IMR-90 (cell line): ENCODE data around the gene NTRK3. TPM values are rescaled to one million over a fixed set of nuclear protein-coding genes. Genes with fewer than 3 reads are reported as not detected.

Experiments used
- ATAC-seq: fragments of 200-7000 bp; cut with Tn5 transposase; 2 replicates; pipeline ENCODE4 v1.9.1; 2020; ENCODE audit warnings: low read depth, mild to moderate bottlenecking, moderate library complexity
- BruUV-seq: library from RNA; stranded (reverse); fragments of 400-500 nt; replicated peaks from 2 replicates; lab custom pipeline; 2021; lab: Mats Ljungman, UMichigan
- CTCF ChIA-PET: fragments of 300-600 bp; formaldehyde crosslinking; extraction: SDS; loops from one replicate; lab custom pipeline; 2021; ENCODE audit warnings: antibody characterized with exemption; lab: Yijun Ruan, JAX
- POLR2A ChIA-PET: fragments of 300-600 bp; sonication (Branson Sonifier 250); formaldehyde crosslinking; loops from one replicate; lab custom pipeline; 2022; ENCODE audit warnings: antibody characterized with exemption; ENCODE audit not compliant: unreplicated experiment; lab: Charles Lee
- DNase-seq: peaks from one replicate; pipeline ENCODE4 v3.0.0; 2013
- H2AFZ ChIP-seq: replicated peaks from 2 replicates; pipeline ENCODE3; 2013; ENCODE audit warnings: low read length, mild to moderate bottlenecking; ENCODE audit not compliant: poor library complexity
- H2AK5ac ChIP-seq: 2 replicates; pipeline ENCODE4 v1.6.1; 2013; ENCODE audit warnings: low read depth, low read length, inconsistent platforms
- H2AK9ac ChIP-seq: replicated peaks from 2 replicates; pipeline ENCODE3; 2013; ENCODE audit warnings: mild to moderate bottlenecking, low read depth, low read length, moderate library complexity; ENCODE audit not compliant: poor library complexity
- H2BK120ac ChIP-seq: 2 replicates; pipeline ENCODE4 v1.6.1; 2013; ENCODE audit warnings: low read depth, low read length, inconsistent platforms
- H2BK15ac ChIP-seq: 3 replicates; pipeline ENCODE4 v1.6.1; 2013; ENCODE audit warnings: low read depth, low read length, inconsistent platforms
- H2BK20ac ChIP-seq: 2 replicates; pipeline ENCODE4 v1.6.1; 2013; ENCODE audit warnings: low read depth, mild to moderate bottlenecking, inconsistent platforms, low read length, moderate library complexity
- H2BK5ac ChIP-seq: 2 replicates; pipeline ENCODE4 v1.6.1; 2013; ENCODE audit warnings: mild to moderate bottlenecking, low read depth, low read length, inconsistent platforms; ENCODE audit not compliant: poor library complexity, severe bottlenecking
- H3K14ac ChIP-seq: replicated peaks from 2 replicates; pipeline ENCODE4 v1.6.1; 2013; ENCODE audit warnings: low read depth, low read length, inconsistent platforms
- H3K18ac ChIP-seq: 2 replicates; pipeline ENCODE4 v1.6.1; 2013; ENCODE audit warnings: low read depth, low read length, control low read depth
- H3K23ac ChIP-seq: 2 replicates; pipeline ENCODE4 v1.6.1; 2013; ENCODE audit warnings: low read depth, low read length, inconsistent platforms
- H3K27ac ChIP-seq: 2 replicates; pipeline ENCODE4 v1.5.1; 2013; ENCODE audit warnings: mild to moderate bottlenecking, control low read depth, low read length; ENCODE audit not compliant: insufficient read depth
- H3K27me3 ChIP-seq: 2 replicates; pipeline ENCODE4 v1.6.1; 2013; ENCODE audit warnings: low read length; ENCODE audit not compliant: control insufficient read depth, insufficient read depth
- H3K36me3 ChIP-seq: 2 replicates; pipeline ENCODE4 v1.6.1; 2013; ENCODE audit warnings: low read length, mixed read lengths; ENCODE audit not compliant: control insufficient read depth, insufficient read depth
- H3K4ac ChIP-seq: 2 replicates; pipeline ENCODE4 v1.6.1; 2013; ENCODE audit warnings: low read depth, low read length, inconsistent platforms
- H3K4me1 ChIP-seq: 2 replicates; pipeline ENCODE4 v1.6.1; 2013; ENCODE audit warnings: low read length, mixed read lengths; ENCODE audit not compliant: control insufficient read depth, insufficient read depth
- H3K4me2 ChIP-seq: 2 replicates; pipeline ENCODE4 v1.6.1; 2013; ENCODE audit warnings: low read depth, mild to moderate bottlenecking, control low read depth, low read length, moderate library complexity
- H3K4me3 ChIP-seq: 2 replicates; pipeline ENCODE4 v1.5.1; 2013; ENCODE audit warnings: low read depth, mild to moderate bottlenecking, control low read depth, low read length, moderate library complexity; ENCODE audit not compliant: insufficient read depth
- H3K56ac ChIP-seq: 2 replicates; pipeline ENCODE4 v1.6.1; 2013; ENCODE audit warnings: low read length, inconsistent platforms; ENCODE audit not compliant: insufficient read depth; ENCODE audit errors: extremely low read depth
- H3K79me1 ChIP-seq, 2 experiments: 2 replicates each; pipeline ENCODE4 v1.6.1; 2013; ENCODE audit warnings: low read length in 2 of 2, inconsistent platforms in 1 of 2, low read depth in 1 of 2
- H3K9ac ChIP-seq: 2 replicates; pipeline ENCODE4 v1.6.1; 2013; ENCODE audit warnings: low read depth, low read length, control low read depth
- H3K9me1 ChIP-seq: 2 replicates; pipeline ENCODE4 v1.6.1; 2013; ENCODE audit warnings: low read length, inconsistent platforms; ENCODE audit not compliant: insufficient read depth
- H3K9me3 ChIP-seq: 2 replicates; pipeline ENCODE4 v1.6.1; 2013; ENCODE audit warnings: low read length; ENCODE audit not compliant: control insufficient read depth, insufficient read depth
- H4K20me1 ChIP-seq: 2 replicates; pipeline ENCODE4 v1.6.1; 2013; ENCODE audit warnings: low read length, inconsistent platforms; ENCODE audit not compliant: insufficient read depth
- H4K5ac ChIP-seq: 2 replicates; pipeline ENCODE4 v1.6.1; 2013; ENCODE audit warnings: mild to moderate bottlenecking, low read depth, low read length, control low read depth
- H4K8ac ChIP-seq, 2 experiments: 2 replicates each; pipeline ENCODE4 v1.6.1; 2013; ENCODE audit warnings: low read depth in 2 of 2, low read length in 2 of 2, control low read depth in 1 of 2, inconsistent platforms in 1 of 2
- H4K91ac ChIP-seq: 2 replicates; pipeline ENCODE4 v1.6.1; 2013; ENCODE audit warnings: low read depth, low read length, inconsistent platforms; ENCODE audit not compliant: insufficient read depth
- BHLHE40 ChIP-seq: fragments of 150-350 bp; IDR thresholded peaks from 2 replicates; pipeline ENCODE4 v1.6.1; 2016; ENCODE audit warnings: mild to moderate bottlenecking, low read depth, low read length
- CEBPB ChIP-seq: IDR thresholded peaks from 2 replicates; pipeline ENCODE4 v1.6.1; 2012; ENCODE audit warnings: low read depth, low read length, improper control_type of control experiment
- CHD1 ChIP-seq: IDR thresholded peaks from 2 replicates; pipeline ENCODE4 v1.6.1; 2012; ENCODE audit warnings: low read depth, low read length, improper control_type of control experiment
- ELK1 ChIP-seq: fragments of 150-350 bp; IDR thresholded peaks from 2 replicates; pipeline ENCODE4 v1.6.1; 2016; ENCODE audit warnings: low read depth, mild to moderate bottlenecking, low read length, moderate library complexity, borderline replicate concordance
- FOS ChIP-seq: fragments of 150-350 bp; IDR thresholded peaks from 2 replicates; pipeline ENCODE4 v1.6.1; 2016; ENCODE audit warnings: low read depth, low read length
- MAFK ChIP-seq: IDR thresholded peaks from 2 replicates; pipeline ENCODE4 v1.6.1; 2012; ENCODE audit warnings: low read depth, low read length, improper control_type of control experiment
- MAZ ChIP-seq: IDR thresholded peaks from 2 replicates; pipeline ENCODE4 v1.6.1; 2012; ENCODE audit warnings: low read depth, mild to moderate bottlenecking, low read length, improper control_type of control experiment, moderate library complexity, borderline replicate concordance
- MXI1 ChIP-seq: IDR thresholded peaks from 2 replicates; pipeline ENCODE4 v1.6.1; 2012; ENCODE audit warnings: low read depth, mild to moderate bottlenecking, low read length, moderate library complexity, borderline replicate concordance
- NFE2L2 ChIP-seq: fragments of 150-350 bp; IDR thresholded peaks from 2 replicates; pipeline ENCODE4 v1.6.1; 2016; ENCODE audit warnings: low read depth, mild to moderate bottlenecking, low read length
- POLR2A ChIP-seq: IDR thresholded peaks from 2 replicates; pipeline ENCODE4 v1.6.1; 2012; ENCODE audit warnings: mild to moderate bottlenecking, low read depth, low read length
- RAD21 ChIP-seq: IDR thresholded peaks from 2 replicates; pipeline ENCODE4 v1.6.1; 2012; ENCODE audit warnings: low read length, improper control_type of control experiment
- RCOR1 ChIP-seq: IDR thresholded peaks from 2 replicates; pipeline ENCODE4 v1.6.1; 2012; ENCODE audit warnings: mild to moderate bottlenecking, low read length, improper control_type of control experiment; ENCODE audit not compliant: insufficient replicate concordance
- RFX5 ChIP-seq: IDR thresholded peaks from 2 replicates; pipeline ENCODE4 v1.8.0; 2012; ENCODE audit warnings: low read depth, mild to moderate bottlenecking, low read length, moderate library complexity
- SMC3 ChIP-seq: fragments of 150-350 bp; IDR thresholded peaks from 2 replicates; pipeline ENCODE4 v1.6.1; 2016; ENCODE audit warnings: low read depth, mild to moderate bottlenecking, antibody characterized with exemption, low read length, moderate library complexity
- USF2 ChIP-seq: fragments of 150-350 bp; IDR thresholded peaks from 2 replicates; pipeline ENCODE4 v1.6.1; 2017; ENCODE audit warnings: mild to moderate bottlenecking, antibody characterized with exemption, low read length, low read depth
- WGBS, 2 experiments: methylation state at CpG; one replicate each; pipeline versions ENCODE4 v1.1.5 to v1.1.7; 2013; ENCODE audit warnings: missing lambda C conversion rate in 2 of 2; ENCODE audit not compliant: insufficient read length in 1 of 2; ENCODE audit errors: extremely low coverage in 2 of 2; 5-methylcytosine and 5-hydroxymethylcytosine counted together
- dilution Hi-C: fragments of 300-500 bp; cut with HindIII; formaldehyde crosslinking; loops from one replicate; pipeline ENCODE4 v1.14.3; 2018; ENCODE audit warnings: low sequenced_read_pairs; ENCODE audit not compliant: unreplicated experiment
- in situ Hi-C: fragments of 300-500 bp; cut with MboI; formaldehyde crosslinking; loops from 3 replicates; pipeline ENCODE4 v1.14.3; 2019; ENCODE audit warnings: low sequenced_read_pairs, inconsistent platforms, mixed read lengths
- intact Hi-C: fragments of 100-400 bp; cut with micrococcal nuclease; formaldehyde crosslinking; loops from 2 replicates; pipeline ENCODE4 v1.10.0; 2022
- polyA plus RNA-seq, 3 experiments: library from polyadenylated mRNA; depleted of rRNA; stranded (reverse); fragments of >200 nt; gene quantifications; 2 replicates each; pipeline ENCODE4 v1.2.3, GENCODE V29; 2012; ENCODE audit warnings: low replicate concordance in 1 of 3
- total RNA-seq: library from RNA; depleted of rRNA; stranded (reverse); fragments of >200 nt; gene quantifications from 2 replicates; pipeline ENCODE4 v1.2.3, GENCODE V29; 2012
- TF ChIP-seq, protein P1 (sequence below): conservative IDR thresholded peaks from 2 replicates; pipeline ENCODE4 v1.5.1; 2012; ENCODE audit warnings: mild to moderate bottlenecking, low read depth, low read length, improper control_type of control experiment

Gene NTRK3
- total and polyA plus RNA-seq, 2 of the 4 experiments (the other 2 are of a cell fraction), result under 0.01 to 0.15 TPM

DNA sequence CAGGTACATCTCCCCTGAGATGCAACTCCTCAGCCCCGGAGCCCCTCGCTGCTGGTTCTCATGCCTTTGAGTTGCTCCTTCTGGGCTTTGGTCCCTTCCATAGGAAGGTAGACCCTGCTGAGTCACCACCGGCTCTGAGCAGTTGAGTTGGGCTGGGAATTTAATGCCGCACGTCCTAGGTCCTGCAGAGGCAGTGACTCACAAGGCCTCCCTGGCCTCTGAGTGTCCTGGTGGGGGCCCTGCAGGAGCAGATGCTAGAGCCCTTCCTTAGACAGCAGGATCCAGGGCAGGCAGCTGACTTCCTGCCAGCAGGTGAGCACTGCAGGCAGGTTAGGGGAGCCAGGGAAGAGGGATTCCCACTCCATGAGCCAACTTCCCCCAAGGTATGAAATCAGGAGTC is 5.5 kb upstream of the NTRK3 start:
- no peak for DNase-seq
- Histone ChIP-seq H3K4me1 (no peaks in the 10 kb centered on the region), H3K9ac (no peak overlapping the region), H2BK15ac (no peak overlapping the region), H4K20me1 (no peaks in the 10 kb centered on the region), H3K79me1 (no peaks in the 10 kb centered on the region), H3K4me2 (no peak overlapping the region), H3K27me3 (peaks cover 20% of the 10 kb centered on the region), H3K4me3 (no peak overlapping the region), H2AK5ac (no peak overlapping the region), H3K27ac (no peak overlapping the region), H3K23ac (no peak overlapping the region), H2BK20ac (no peak overlapping the region), H2BK120ac (no peak overlapping the region), H2AK9ac (no peak overlapping the region), H3K36me3 (no peaks in the 10 kb centered on the region), H3K9me3 (no peaks in the 10 kb centered on the region), H3K14ac (no peak overlapping the region), H3K56ac (no peak overlapping the region), H4K91ac (no peak overlapping the region), H3K18ac (no peak overlapping the region), H3K9me1 (no peaks in the 10 kb centered on the region), H2BK5ac (no peak overlapping the region), H3K4ac (no peak overlapping the region), H4K8ac (no peak overlapping the region), H2AFZ (no peak overlapping the region), H4K5ac (no peak overlapping the region)
- BruUV-seq, result no TSS peak
- intact Hi-C loops, result no loop called here
- TF ChIP-seq CHD1 (no peak), SMC3 (no peak), FOS (no peak), BHLHE40 (no peak), ELK1 (no peak), MAZ (no peak), RFX5 (no peak), CEBPB (no peak), NFE2L2 (no peak), RCOR1 (no peak), USF2 (no peak), RAD21 (no peak), POLR2A (no peak), MAFK (no peak), MXI1 (no peak)
- TF ChIP-seq, protein P1, sequence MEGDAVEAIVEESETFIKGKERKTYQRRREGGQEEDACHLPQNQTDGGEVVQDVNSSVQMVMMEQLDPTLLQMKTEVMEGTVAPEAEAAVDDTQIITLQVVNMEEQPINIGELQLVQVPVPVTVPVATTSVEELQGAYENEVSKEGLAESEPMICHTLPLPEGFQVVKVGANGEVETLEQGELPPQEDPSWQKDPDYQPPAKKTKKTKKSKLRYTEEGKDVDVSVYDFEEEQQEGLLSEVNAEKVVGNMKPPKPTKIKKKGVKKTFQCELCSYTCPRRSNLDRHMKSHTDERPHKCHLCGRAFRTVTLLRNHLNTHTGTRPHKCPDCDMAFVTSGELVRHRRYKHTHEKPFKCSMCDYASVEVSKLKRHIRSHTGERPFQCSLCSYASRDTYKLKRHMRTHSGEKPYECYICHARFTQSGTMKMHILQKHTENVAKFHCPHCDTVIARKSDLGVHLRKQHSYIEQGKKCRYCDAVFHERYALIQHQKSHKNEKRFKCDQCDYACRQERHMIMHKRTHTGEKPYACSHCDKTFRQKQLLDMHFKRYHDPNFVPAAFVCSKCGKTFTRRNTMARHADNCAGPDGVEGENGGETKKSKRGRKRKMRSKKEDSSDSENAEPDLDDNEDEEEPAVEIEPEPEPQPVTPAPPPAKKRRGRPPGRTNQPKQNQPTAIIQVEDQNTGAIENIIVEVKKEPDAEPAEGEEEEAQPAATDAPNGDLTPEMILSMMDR, result no peak
- 43% methylated on average over 2 of the region's 5 CpGs; no CpG with 5 or more reads in 1 of the 2 experiments for WGBS, 2 experiments
- CTCF ChIA-PET, result no interaction called here
- no peak for ATAC-seq
- dilution Hi-C loops, result no loop called here
- POLR2A ChIA-PET, result no interaction called here
- in situ Hi-C loops, result no loop called here
